Stimulated activated naive CD8-positive, alpha-beta T cell treated with anti-CD3 and anti-CD28 coated beads, Interleukin-15, Interleukin-2, amounts not matched to agents 100 U/mL and 50 U/mL, for 24 hours (primary cell): ENCODE measurements around the gene TAF6L.
A peak's percentile ranks its signal among the peaks of the same experiment; 100 is the strongest.
"Not testable (repeated sequence)": the region's sequence is repeated elsewhere in the genome, so short reads cannot be mapped to it uniquely, and the experiment has no call there.

ENCODE experiments used
- ATAC-seq: fragments of 150-1000 bp; cut with Tn5 transposase; one replicate; pipeline ENCODE4 v1.10.0; 2021
- DNase-seq: peaks from one replicate; pipeline ENCODE4 v3.0.0; 2021

The TAF6L gene

GRCh38 chr11:62805076-62805892 lies 34.1 kb downstream of the TAF6L start, which contains the start of gene NXF1:
Gene NXF1 (minus strand): TSS chr11:62805440. CDS start chr11:62805356, 84 bp downstream.
- peak; percentile 98 for DNase-seq
- ATAC-seq = peak; percentile 79

GRCh38 chr11:62805961-62806441 lies 34.8 kb downstream of the TAF6L start:
- DNase-seq = peak; percentile 33
- peak; percentile 38 for ATAC-seq

DNA sequence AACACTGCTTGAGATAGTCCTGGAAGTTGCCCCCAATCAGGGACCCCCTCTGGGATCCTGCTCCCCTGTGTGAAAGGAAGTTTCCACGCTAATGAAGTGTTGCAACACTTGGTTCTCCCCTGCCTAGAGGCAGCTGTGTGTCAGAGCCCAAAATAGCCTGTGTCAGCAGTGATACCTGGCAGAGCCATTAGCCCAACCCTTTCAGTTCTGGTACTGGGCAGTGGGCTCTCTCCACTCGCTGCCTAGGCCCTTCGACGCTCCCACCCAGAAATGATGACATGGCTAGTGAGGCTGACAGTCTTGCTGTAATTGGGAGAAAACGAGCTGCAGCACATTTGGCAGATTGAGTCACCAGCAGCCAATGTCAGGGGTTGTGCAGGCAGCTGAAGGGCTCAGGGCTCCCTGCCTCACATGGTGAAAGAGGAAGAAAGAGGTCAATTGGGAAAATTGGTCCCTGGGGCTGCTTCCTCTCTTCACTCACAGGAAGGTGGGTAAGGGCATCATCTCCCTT lies 35.5 kb downstream of the TAF6L start:
- ATAC-seq (no peak), DNase-seq (no peak)

DNA sequence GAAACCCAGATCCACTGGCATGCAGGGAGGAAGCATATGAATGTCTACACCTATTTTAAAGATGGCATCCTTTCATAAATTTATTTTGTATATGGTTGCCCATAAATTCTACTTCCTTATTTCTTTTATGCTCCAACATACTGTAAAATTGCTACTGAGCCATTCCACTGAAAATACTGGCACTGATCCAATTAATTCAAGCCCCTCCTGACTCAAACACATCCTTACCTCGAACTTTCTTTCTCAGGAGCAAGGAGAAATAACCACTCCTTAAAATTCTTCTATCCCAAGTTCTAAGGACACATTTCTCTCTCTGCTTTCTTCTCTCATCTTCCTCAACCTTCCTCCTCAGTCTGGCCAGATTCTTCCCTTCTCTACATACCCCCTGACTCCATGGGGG lies 39.6 kb downstream of the TAF6L start:
- ATAC-seq (no peak), DNase-seq (no peak)

GRCh38 chr11:62811659-62812058 lies 40.5 kb downstream of the TAF6L start:
- no peak for DNase-seq
- ATAC-seq = no peak

GRCh38 chr11:62816557-62816956 lies 45.4 kb downstream of the TAF6L start:
- ATAC-seq (no peak), DNase-seq (no peak)

GRCh38 chr11:62817129-62817528 lies 45.9 kb downstream of the TAF6L start:
- DNase-seq = no peak
- no peak for ATAC-seq

GRCh38 chr11:62823677-62824076 lies 52.5 kb downstream of the TAF6L start:
- ATAC-seq = no peak

DNA sequence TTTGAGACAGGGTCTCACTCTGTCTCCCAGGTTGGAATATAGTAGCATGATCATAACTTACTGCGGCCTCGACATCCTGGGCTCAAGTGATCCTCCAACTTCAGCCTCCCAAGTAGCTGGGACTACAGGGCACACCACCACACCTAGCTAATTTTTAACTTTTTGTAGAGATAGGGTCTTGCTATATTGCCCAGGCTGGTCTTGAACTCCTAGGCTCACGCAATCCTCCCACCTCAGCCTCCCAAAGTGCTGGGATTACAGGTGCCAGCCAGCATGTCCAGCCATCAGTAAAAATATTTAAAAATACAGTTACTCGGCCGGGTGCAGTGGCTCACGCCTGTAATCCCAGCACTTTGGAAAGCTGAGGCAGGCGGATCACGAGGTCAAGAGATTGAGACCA lies 56.9 kb downstream of the TAF6L start:
- ATAC-seq, DNase-seq: not testable (repeated sequence)

More at GRCh38 chr11:62823677-62824076, 52.5 kb downstream of the TAF6L start:
- DNase-seq = no peak

GRCh38 chr11:62830904-62831519 lies 59.8 kb downstream of the TAF6L start:
- no peak for DNase-seq
- no peak for ATAC-seq

DNA sequence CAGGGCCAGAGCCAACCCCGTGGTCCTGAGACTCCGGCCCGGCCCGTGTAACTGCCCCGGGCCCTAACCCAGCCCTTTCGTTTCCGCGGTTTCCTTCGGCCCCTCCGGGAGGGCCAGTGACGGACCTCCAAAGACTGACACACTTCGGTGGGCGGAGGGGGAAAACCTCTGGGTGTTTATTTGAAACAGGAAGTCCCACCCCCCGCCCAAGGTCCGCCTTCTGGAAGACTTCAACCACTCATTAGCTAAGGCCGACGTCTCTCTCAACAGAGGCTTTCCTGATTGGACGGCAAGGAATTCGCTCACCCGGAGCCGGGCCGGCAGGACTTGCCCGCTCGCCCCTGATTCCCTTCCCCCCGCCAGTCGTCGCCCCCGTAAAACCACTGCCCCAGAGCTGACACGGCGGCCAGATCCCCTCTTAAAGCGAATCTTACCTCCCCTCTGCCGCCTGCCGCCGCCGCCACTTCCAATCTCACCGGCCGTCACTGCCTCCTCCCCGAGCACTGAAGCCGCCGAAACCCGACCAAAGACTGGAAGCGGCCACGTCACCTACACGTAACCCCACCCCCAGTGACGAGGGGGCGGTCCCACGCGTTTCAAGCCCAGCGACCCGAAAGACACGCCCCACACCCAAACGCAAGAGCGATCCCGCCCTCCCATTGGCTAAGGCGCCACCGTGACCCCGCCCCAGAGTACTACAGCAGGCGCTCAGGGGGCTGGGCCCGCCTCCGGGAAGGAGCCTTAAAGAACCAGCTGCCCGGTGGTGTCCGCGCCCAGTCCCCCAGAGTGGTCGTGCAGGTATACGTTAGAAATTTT lies 60.5 kb downstream of the TAF6L start, which contains the start of gene STX5:
STX5 (minus strand) TSS at position 532 of the 816 bp plus-strand sequence. CDS start 808 bp downstream, outside the sequence.
- ATAC-seq = peak; percentile 92

DNA sequence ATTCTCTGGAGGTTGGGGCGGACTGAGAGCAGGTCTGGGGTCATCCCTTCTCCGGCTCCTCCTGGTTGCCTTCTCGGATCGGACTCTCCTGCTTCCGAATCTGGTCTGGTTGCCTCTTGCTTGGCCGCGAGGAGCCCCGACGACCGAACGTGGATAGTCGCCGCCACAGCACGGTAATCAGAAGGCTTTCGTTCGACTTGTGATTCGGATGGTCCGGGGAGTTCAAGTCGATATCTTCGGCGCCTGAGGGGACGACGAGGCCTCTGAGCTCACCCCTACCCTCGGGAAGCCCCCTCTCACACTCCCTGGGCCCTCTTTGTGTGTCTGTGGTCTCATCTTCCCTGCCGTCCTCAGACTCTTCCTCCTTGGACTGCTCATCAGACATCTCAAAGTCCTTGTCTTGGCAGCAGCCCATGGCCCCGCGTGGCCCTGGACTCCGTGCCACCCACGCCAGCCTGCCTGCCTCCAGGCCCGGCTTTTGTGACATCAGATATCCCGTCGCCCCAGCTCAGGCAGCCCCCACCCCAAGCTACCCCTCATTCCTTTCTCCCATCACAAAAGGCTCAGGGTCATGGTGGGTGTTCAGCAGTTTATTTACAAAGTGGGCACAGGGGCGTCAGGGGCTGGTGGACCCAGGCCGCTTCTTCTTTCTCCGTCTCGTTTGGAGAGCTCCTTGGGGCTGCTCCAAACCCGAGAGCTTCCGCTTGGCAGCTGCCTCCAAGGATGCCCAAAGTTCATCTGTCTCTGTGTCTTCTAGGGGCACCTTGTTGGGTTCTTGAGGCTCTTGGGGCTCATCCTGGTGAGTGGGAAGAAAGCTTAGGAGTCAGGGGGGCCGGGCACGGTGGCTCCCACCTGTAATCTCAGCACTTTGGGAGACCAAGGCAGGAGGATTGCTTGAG lies 61.4 kb downstream of the TAF6L start, which contains the start of gene TEX54:
TEX54 (minus strand) TSS at position 506 of the 899 bp plus-strand sequence.
- no peak for DNase-seq
- peak; percentile 0 for ATAC-seq

More for the DNA sequence above, 60.5 kb downstream of the TAF6L start, which contains the start of gene STX5:
- peak; percentile 100 for DNase-seq

GRCh38 chr11:62835336-62835735 lies 64.1 kb downstream of the TAF6L start:
- no peak for ATAC-seq

More at GRCh38 chr11:62835336-62835735, 64.1 kb downstream of the TAF6L start:
- no peak for DNase-seq
